Amygdala (tissue), 56 donors: ENCODE data around the gene PSMD1.
"Not testable (repeated sequence)": the region's sequence is repeated elsewhere in the genome, so short reads cannot be mapped to it uniquely, and the experiment has no call there.

Experiments
- DNase-seq, 56 donors: peaks; one replicate each; lab custom pipeline; 2025; lab: John Stamatoyannopoulos, UW

Gene PSMD1

GRCh38 chr2:231134910-231135655 is 78.4 kb downstream of the PSMD1 start:
- DNase-seq = no peak

DNA sequence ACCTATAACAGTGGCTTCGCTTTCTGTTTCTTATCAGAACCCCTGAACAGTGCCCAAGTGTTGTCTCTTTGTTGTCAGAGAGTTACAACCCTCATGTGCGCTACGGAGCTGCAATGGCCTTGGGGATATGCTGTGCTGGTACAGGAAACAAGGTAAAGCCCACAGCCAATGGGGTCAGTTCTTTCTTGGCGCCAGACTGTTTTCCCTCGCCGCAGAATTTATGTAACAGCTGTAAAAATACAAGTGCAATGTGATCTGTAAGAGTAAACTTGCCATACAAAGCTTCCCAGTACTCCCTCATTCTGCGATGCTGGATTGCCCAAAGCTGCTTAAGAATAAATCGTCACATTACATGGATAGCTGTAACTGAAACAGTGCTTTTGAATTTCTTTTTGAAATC is 82.0 kb downstream of the PSMD1 start:
- no peak for DNase-seq

- no peak for DNase-seq
Measured at GRCh38 chr2:231139796-231140195, 83.1 kb downstream of the PSMD1 start.

- not testable (repeated sequence) for DNase-seq
Measured at GRCh38 chr2:231140808-231141207, 84.1 kb downstream of the PSMD1 start.

- DNase-seq = no peak
Measured at GRCh38 chr2:231144896-231145295, 88.2 kb downstream of the PSMD1 start.

- DNase-seq = no peak
Measured at GRCh38 chr2:231146665-231147064, 90.0 kb downstream of the PSMD1 start.

GRCh38 chr2:231152800-231153557 is 96.3 kb downstream of the PSMD1 start:
- DNase-seq = no peak

DNA sequence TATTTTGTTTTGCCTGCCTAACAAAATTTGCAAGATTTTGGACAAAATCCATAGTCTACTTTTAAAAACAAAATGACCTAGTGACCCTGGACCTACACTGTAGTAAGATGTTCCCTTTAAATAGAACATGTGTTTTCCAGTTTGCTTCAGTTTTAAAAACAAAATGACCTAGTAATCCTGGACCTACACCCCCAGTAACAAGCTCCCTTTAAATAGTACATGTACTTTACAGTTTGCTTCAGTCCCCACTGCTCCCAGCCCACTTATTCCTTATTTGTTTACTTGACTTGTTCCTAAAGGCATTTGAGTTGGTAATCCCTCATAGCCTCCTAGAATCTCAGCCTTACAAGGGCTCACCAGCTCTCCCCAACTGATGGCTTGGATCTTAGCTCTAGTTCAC is 102.6 kb downstream of the PSMD1 start:
- DNase-seq = no peak

GRCh38 chr2:231160701-231161100 is 104.0 kb downstream of the PSMD1 start:
- DNase-seq = no peak

- DNase-seq = no peak
Measured at GRCh38 chr2:231161252-231161839, 104.7 kb downstream of the PSMD1 start.

- no peak for DNase-seq
Measured at GRCh38 chr2:231161877-231162329, 105.2 kb downstream of the PSMD1 start.

DNA sequence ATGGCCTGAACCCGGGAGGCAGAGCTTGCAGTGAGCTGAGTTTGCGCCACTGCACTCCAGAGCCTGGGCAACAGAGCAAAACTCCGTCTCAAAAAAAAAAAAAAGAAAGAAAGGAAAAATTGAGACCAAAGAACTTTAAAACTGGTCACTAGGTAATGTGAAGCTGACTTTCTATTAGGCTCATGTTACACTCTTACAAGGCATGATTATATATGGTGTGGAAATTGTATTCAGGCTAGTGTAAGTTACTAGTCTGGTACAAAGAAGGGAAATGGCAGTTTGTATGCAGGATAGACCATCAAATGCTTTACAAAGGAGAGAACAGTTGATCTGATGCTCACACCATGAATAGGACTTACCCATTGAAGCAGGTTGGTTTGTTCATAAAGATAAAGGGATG is 106.3 kb downstream of the PSMD1 start:
- no peak for DNase-seq

DNA sequence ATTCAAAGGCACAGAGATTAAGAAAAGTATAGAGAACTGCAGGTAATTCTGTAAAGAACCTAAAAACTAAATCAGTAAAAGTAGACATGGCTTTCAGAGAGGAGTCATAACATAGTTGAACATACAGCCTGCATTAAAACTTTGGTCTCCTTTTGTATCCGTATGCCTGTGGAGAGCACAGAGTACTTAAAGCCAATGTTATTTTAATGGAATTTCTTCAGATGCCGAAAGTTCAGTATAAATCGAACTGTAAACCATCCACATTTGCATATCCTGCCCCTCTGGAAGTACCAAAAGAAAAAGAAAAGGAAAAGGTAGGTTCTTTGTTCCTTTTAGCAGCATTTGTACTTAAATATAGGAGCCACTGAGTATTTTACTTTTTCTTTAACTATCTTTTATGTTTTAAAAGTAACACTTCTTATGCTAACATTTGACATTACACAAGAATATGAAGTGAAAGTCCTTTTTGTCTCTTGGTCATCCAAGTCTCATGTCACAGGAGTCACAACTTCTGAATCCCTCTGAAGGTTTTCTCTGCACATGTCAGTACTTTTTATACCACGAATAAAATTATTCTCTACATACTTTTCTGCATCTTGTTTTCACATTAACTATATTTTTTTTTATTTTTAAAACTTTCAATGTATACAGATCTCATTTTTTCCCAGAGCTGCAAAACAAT is 106.9 kb downstream of the PSMD1 start:
- no peak for DNase-seq

- DNase-seq = no peak
Measured at GRCh38 chr2:231167745-231168459, 111.2 kb downstream of the PSMD1 start.

GRCh38 chr2:231168460-231169139 is 111.9 kb downstream of the PSMD1 start:
- DNase-seq = no peak

- DNase-seq = no peak
Measured at GRCh38 chr2:231169488-231169887, 112.8 kb downstream of the PSMD1 start.

DNA sequence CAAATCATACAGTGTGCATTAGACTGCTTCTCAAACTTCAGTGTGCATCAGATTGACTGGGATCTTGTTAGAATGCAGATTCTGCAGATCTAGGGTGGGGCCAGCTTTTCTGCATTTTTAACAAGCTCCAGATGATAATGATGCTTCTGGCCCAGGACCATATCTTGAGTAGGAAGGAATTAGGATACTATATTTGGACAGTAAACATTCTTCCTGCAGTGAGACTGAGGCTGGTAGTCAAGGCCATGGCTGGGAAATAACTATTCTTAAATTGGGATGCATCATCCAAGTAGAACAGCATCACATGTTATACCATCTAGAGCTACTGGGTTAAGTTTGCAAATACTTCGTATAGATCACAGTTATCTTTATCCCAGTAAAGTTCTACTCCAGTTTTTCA is 113.4 kb downstream of the PSMD1 start:
- DNase-seq = no peak

GRCh38 chr2:231172025-231172424 is 115.4 kb downstream of the PSMD1 start:
- DNase-seq = no peak

GRCh38 chr2:231174211-231174651 is 117.6 kb downstream of the PSMD1 start:
- no peak for DNase-seq

DNA sequence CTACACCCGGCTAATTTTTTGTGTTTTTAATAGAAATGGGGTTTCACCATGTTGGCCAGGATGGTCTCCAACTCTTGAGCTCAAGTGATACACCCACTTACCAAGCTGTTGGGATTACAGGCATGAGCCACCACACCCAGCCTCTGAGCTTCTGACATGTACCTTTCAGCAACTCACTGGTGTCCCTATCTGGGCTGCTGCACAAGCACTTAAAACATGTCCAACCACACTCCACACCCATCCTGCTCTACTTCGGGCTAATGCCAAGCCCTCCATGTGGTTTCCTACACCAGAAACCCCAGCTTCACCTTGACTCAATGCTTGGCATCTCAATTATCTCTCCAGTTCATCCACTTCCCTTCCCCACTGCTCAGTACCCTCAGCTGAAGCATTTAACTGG is 119.4 kb downstream of the PSMD1 start:
- DNase-seq = no peak
